Vagina (tissue), 2 donors: ENCODE results near the gene OSBPL8. TPM values are rescaled to one million over a fixed set of nuclear protein-coding genes. Genes with fewer than 3 reads are reported as not detected.

Source experiments
- DNase-seq, 2 donors: peaks; one replicate each; pipeline ENCODE4 v3.0.0-alpha.2; 2017; ENCODE audit errors: extremely low spot score in 2 of 2
- H3K27ac ChIP-seq: fragments of 200-600 bp; sonication (generic); one replicate; pipeline ENCODE4 v1.5.1; 2019
- H3K27me3 ChIP-seq: fragments of 200-600 bp; sonication (generic); one replicate; pipeline ENCODE4 v1.5.1; 2019
- H3K36me3 ChIP-seq, 2 donors: fragments of 200-600 bp; sonication (generic); one replicate each; pipeline ENCODE4 v1.5.1; 2017 to 2019
- H3K4me1 ChIP-seq: fragments of 200-600 bp; sonication (generic); one replicate; pipeline ENCODE4 v1.5.1; 2019
- H3K4me3 ChIP-seq, 2 donors: fragments of 200-600 bp; sonication (generic); 1 replicate in 1 of 2; 2 replicates in 1 of 2; pipeline ENCODE4 v1.5.1; 2016 to 2019
- H3K9me3 ChIP-seq: fragments of 200-600 bp; sonication (generic); one replicate; pipeline ENCODE4 v1.5.1; 2019
- CTCF ChIP-seq, 3 experiments: fragments of 450-650 bp in 2 of 3; fragments of 200-600 bp in 1 of 3; sonication (generic) in 1 of 3; IDR thresholded peaks; one replicate each; pipeline ENCODE4 v1.5.1; 2017 to 2019; ENCODE audit warnings: antibody characterized with exemption in 3 of 3, mild to moderate bottlenecking in 2 of 3, moderate library complexity in 2 of 3
- POLR2A ChIP-seq, 2 donors: fragments of 450-650 bp; IDR thresholded peaks; one replicate each; pipeline ENCODE4 v1.6.1; 2017; ENCODE audit warnings: antibody characterized with exemption in 2 of 2, mild to moderate bottlenecking in 2 of 2, moderate library complexity in 2 of 2
- POLR2AphosphoS5 ChIP-seq, 2 donors: sonication (generic); formaldehyde crosslinking; IDR thresholded peaks; one replicate each; pipeline ENCODE4 v1.9.0; 2017; ENCODE audit warnings: antibody characterized with exemption in 2 of 2, mild to moderate bottlenecking in 2 of 2, low read depth in 1 of 2; ENCODE audit not compliant: insufficient read depth in 1 of 2
- intact Hi-C: fragments of 100-400 bp; cut with DNase I; formaldehyde crosslinking; loops from one replicate; pipeline ENCODE4 v1.15.1; 2023
- total RNA-seq: library from RNA; depleted of rRNA; stranded (reverse); fragments of >200 nt; gene quantifications from one replicate; pipeline ENCODE4 v1.2.3, GENCODE V29; 2016

The OSBPL8 gene
- total RNA-seq, 1 donor from 2014 or later = 66.5 TPM

GRCh38 chr12:76531056-76531455 lies 28.5 kb downstream of the OSBPL8 start:
- no peaks in the 10 kb centered on the region for H3K9me3 ChIP-seq
- TF ChIP-seq POLR2A (IDR thresholded peaks at IDR 0.05) (no peak), CTCF (IDR thresholded peaks at IDR 0.05) (no peak), POLR2AphosphoS5 (IDR thresholded peaks at IDR 0.05; ENCODE audit: insufficient read depth in 1 of 2, low read depth in 1 of 2) (no peak)
- H3K27me3 ChIP-seq = no peaks in the 10 kb centered on the region
- intact Hi-C loops = no loop called here
- peaks cover 5% of the 10 kb centered on the region for H3K4me1 ChIP-seq
- no peak overlapping the region for H3K27ac ChIP-seq
- H3K36me3 ChIP-seq = no peaks in the 10 kb centered on the region
- no peak overlapping the region for H3K4me3 ChIP-seq
- DNase-seq = no peak

- TF ChIP-seq POLR2A (IDR thresholded peaks at IDR 0.05) = no peak
- TF ChIP-seq POLR2AphosphoS5 (IDR thresholded peaks at IDR 0.05; ENCODE audit: insufficient read depth in 1 of 2, low read depth in 1 of 2) = no peak
- TF ChIP-seq CTCF (IDR thresholded peaks at IDR 0.05) = no peak
- no peak overlapping the region for H3K4me3 ChIP-seq
- no peak for DNase-seq
- H3K27ac ChIP-seq = no peak overlapping the region
- no peaks in the 10 kb centered on the region for H3K36me3 ChIP-seq
- intact Hi-C loops = no loop called here
- H3K27me3 ChIP-seq = no peaks in the 10 kb centered on the region
- H3K4me1 ChIP-seq = peaks cover 5% of the 10 kb centered on the region
- H3K9me3 ChIP-seq = no peaks in the 10 kb centered on the region
Measured at GRCh38 chr12:76530516-76530915, 29.1 kb downstream of the OSBPL8 start.

GRCh38 chr12:76529226-76529918 lies 30.2 kb downstream of the OSBPL8 start:
- no peak overlapping the region for H3K4me3 ChIP-seq
- H3K9me3 ChIP-seq = no peaks in the 10 kb centered on the region
- TF ChIP-seq POLR2A (IDR thresholded peaks at IDR 0.05) = no peak
- TF ChIP-seq POLR2AphosphoS5 (IDR thresholded peaks at IDR 0.05; ENCODE audit: insufficient read depth in 1 of 2, low read depth in 1 of 2) = no peak
- no peak for TF ChIP-seq CTCF (IDR thresholded peaks at IDR 0.05)
- DNase-seq = no peak
- intact Hi-C loops = no loop called here
- no peaks in the 10 kb centered on the region for H3K36me3 ChIP-seq
- peaks cover 5% of the 10 kb centered on the region for H3K4me1 ChIP-seq
- no peak overlapping the region for H3K27ac ChIP-seq
- H3K27me3 ChIP-seq = no peaks in the 10 kb centered on the region

- H3K36me3 ChIP-seq = no peaks in the 10 kb centered on the region
- TF ChIP-seq POLR2A (IDR thresholded peaks at IDR 0.05) (no peak), POLR2AphosphoS5 (IDR thresholded peaks at IDR 0.05; ENCODE audit: insufficient read depth in 1 of 2, low read depth in 1 of 2) (no peak), CTCF (IDR thresholded peaks at IDR 0.05) (no peak)
- intact Hi-C loops = no loop called here
Measured at GRCh38 chr12:76523408-76523807, 36.2 kb downstream of the OSBPL8 start.

GRCh38 chr12:76520348-76520747 lies 39.2 kb downstream of the OSBPL8 start:
- DNase-seq = no peak
- intact Hi-C loops = no loop called here
- TF ChIP-seq POLR2AphosphoS5 (IDR thresholded peaks at IDR 0.05; ENCODE audit: insufficient read depth in 1 of 2, low read depth in 1 of 2) (no peak), POLR2A (IDR thresholded peaks at IDR 0.05) (no peak), CTCF (IDR thresholded peaks at IDR 0.05) (no peak)
- H3K9me3 ChIP-seq = no peaks in the 10 kb centered on the region
- no peak overlapping the region for H3K4me3 ChIP-seq
- H3K27ac ChIP-seq = no peak overlapping the region
- no peaks in the 10 kb centered on the region for H3K4me1 ChIP-seq
- no peaks in the 10 kb centered on the region for H3K36me3 ChIP-seq
- H3K27me3 ChIP-seq = no peaks in the 10 kb centered on the region

More at GRCh38 chr12:76523408-76523807, 36.2 kb downstream of the OSBPL8 start:
- no peaks in the 10 kb centered on the region for H3K27me3 ChIP-seq
- no peak for DNase-seq
- no peak overlapping the region for H3K4me3 ChIP-seq
- H3K9me3 ChIP-seq = no peaks in the 10 kb centered on the region
- H3K4me1 ChIP-seq = no peaks in the 10 kb centered on the region
- no peak overlapping the region for H3K27ac ChIP-seq
